GM23338 (cell line): ENCODE data around the gene IFNL1. TPM values are rescaled to one million over a fixed set of nuclear protein-coding genes. Genes with fewer than 3 reads are reported as not detected.

Experiments used
- ATAC-seq: fragments of 200-7000 bp; cut with Tn5 transposase; 3 replicates; pipeline ENCODE4 v1.9.1; 2020
- DNase-seq: peaks from one replicate; pipeline ENCODE4 v3.0.0-alpha.2; 2015; ENCODE audit warnings: low spot score
- H2AFZ ChIP-seq: fragments of 200-600 bp; sonication (generic); 2 replicates; pipeline ENCODE4 v1.8.0; 2016; ENCODE audit warnings: antibody characterized with exemption, mild to moderate bottlenecking, moderate library complexity
- H3F3A ChIP-seq: fragments of 200-600 bp; sonication (generic); replicated peaks from 2 replicates; pipeline ENCODE4 v1.8.0; 2017; ENCODE audit warnings: antibody characterized with exemption, mixed run types, low read depth
- H3K27ac ChIP-seq: fragments of 200-600 bp; sonication (generic); 2 replicates; pipeline ENCODE4 v1.6.1; 2016; ENCODE audit warnings: low read depth
- H3K27me3 ChIP-seq: fragments of 200-600 bp; sonication (generic); 2 replicates; pipeline ENCODE4 v1.8.0; 2016; ENCODE audit warnings: mild to moderate bottlenecking, mixed run types, moderate library complexity; ENCODE audit not compliant: insufficient read depth
- H3K36me3 ChIP-seq: fragments of 200-600 bp; sonication (generic); 2 replicates; pipeline ENCODE4 v1.8.0; 2016; ENCODE audit warnings: mild to moderate bottlenecking; ENCODE audit not compliant: insufficient read depth
- H3K4me1 ChIP-seq: fragments of 200-600 bp; sonication (generic); 2 replicates; pipeline ENCODE4 v1.8.0; 2016; ENCODE audit warnings: mild to moderate bottlenecking, moderate library complexity; ENCODE audit not compliant: insufficient read depth
- H3K4me2 ChIP-seq: fragments of 200-600 bp; sonication (generic); 2 replicates; pipeline ENCODE4 v1.7.1; 2017; ENCODE audit warnings: mixed run types
- H3K4me3 ChIP-seq: fragments of 200-600 bp; sonication (generic); 2 replicates; pipeline ENCODE4 v1.6.1; 2016; ENCODE audit warnings: mixed run types
- H3K79me2 ChIP-seq: fragments of 200-600 bp; sonication (generic); replicated peaks from 2 replicates; pipeline ENCODE4 v1.8.0; 2017; ENCODE audit warnings: mild to moderate bottlenecking; ENCODE audit not compliant: insufficient read depth
- H3K9me2 ChIP-seq: fragments of 200-600 bp; sonication (generic); 2 replicates; pipeline ENCODE4 v1.8.0; 2017; ENCODE audit not compliant: insufficient read depth
- H4K20me1 ChIP-seq: fragments of 200-600 bp; sonication (generic); replicated peaks from 2 replicates; pipeline ENCODE4 v1.8.0; 2017; ENCODE audit warnings: mild to moderate bottlenecking; ENCODE audit not compliant: insufficient read depth
- H3K27ac Mint-ChIP-seq: 2 replicates; pipeline ENCODE4 v1.8.0; 2020; ENCODE audit warnings: inconsistent platforms, mild to moderate bottlenecking, moderate library complexity, mixed read lengths
- H3K27me3 Mint-ChIP-seq: 3 replicates; pipeline ENCODE4 v1.8.0; 2022; ENCODE audit warnings: low read depth, mild to moderate bottlenecking, moderate library complexity, mixed read lengths, inconsistent platforms; ENCODE audit not compliant: insufficient read depth, poor library complexity
- H3K36me3 Mint-ChIP-seq: 3 replicates; pipeline ENCODE4 v1.8.0; 2021; ENCODE audit warnings: low read depth, mild to moderate bottlenecking, inconsistent platforms, moderate library complexity, mixed read lengths
- H3K4me1 Mint-ChIP-seq: 3 replicates; pipeline ENCODE4 v1.8.0; 2020; ENCODE audit warnings: mild to moderate bottlenecking, inconsistent platforms, mixed read lengths
- H3K4me3 Mint-ChIP-seq: 3 replicates; pipeline ENCODE4 v1.8.0; 2021; ENCODE audit warnings: moderate library complexity, mild to moderate bottlenecking, inconsistent platforms, mixed read lengths
- H3K9me3 Mint-ChIP-seq: 3 replicates; pipeline ENCODE4 v1.8.0; 2020; ENCODE audit warnings: moderate library complexity, mild to moderate bottlenecking, inconsistent platforms, mixed read lengths
- ETS1 ChIP-seq: IDR thresholded peaks from 2 replicates; pipeline ENCODE4 v1.6.1; 2016; ENCODE audit warnings: antibody characterized with exemption
- EZH2 ChIP-seq: fragments of 200-600 bp; sonication (generic); IDR thresholded peaks from one replicate; pipeline ENCODE4 v1.8.0; 2017; ENCODE audit warnings: antibody characterized with exemption, mild to moderate bottlenecking, low read depth; ENCODE audit not compliant: unreplicated experiment
- JUNB ChIP-seq: IDR thresholded peaks from one replicate; pipeline ENCODE4 v1.6.1; 2016; ENCODE audit warnings: antibody characterized with exemption; ENCODE audit not compliant: unreplicated experiment
- NANOG ChIP-seq: IDR thresholded peaks from 2 replicates; pipeline ENCODE4 v1.6.1; 2016; ENCODE audit warnings: antibody characterized with exemption, borderline replicate concordance
- STAT1 ChIP-seq: IDR thresholded peaks from one replicate; pipeline ENCODE4 v1.6.1; 2016; ENCODE audit warnings: antibody characterized with exemption; ENCODE audit not compliant: unreplicated experiment
- ZNF114 ChIP-seq: fragments of 250-450 bp; sonication (Bioruptor Pico); IDR thresholded peaks from 2 replicates; pipeline ENCODE4 v1.5.0; 2020; ENCODE audit warnings: mild to moderate bottlenecking, moderate library complexity
- ZNF462 ChIP-seq: fragments of 250-450 bp; sonication (Bioruptor Pico); IDR thresholded peaks from 2 replicates; pipeline ENCODE4 v1.5.0; 2020; ENCODE audit warnings: mild to moderate bottlenecking, moderate library complexity
- polyA plus RNA-seq: library from polyadenylated mRNA; unstranded; fragments of >200 nt; fragmentation: Nextera tagmentation; extraction: Ambion mirVana; gene quantifications from 2 replicates; pipeline ENCODE4 v1.2.1, GENCODE V29; 2016
- total RNA-seq: library from RNA; depleted of rRNA; stranded (reverse); fragments of >200 nt; shearing (Covaris generic); gene quantifications from 2 replicates; pipeline ENCODE4 v1.2.3, GENCODE V29; 2014

Gene IFNL1
- total and polyA plus RNA-seq, 2 experiments from 2014 or later, result not detected

GRCh38 chr19:39318690-39319089 is 22.5 kb downstream of the IFNL1 start:
- Histone ChIP-seq H3K79me2 (peaks cover 5% of the 10 kb centered on the region; the same call in 1 of the 2 replicates), H3K36me3 (no peaks in the 10 kb centered on the region), H4K20me1 (no peaks in the 10 kb centered on the region; the same call in 1 of the 2 replicates), H3K9me2 (no peaks in the 10 kb centered on the region), H3K4me1 (peaks cover 7% of the 10 kb centered on the region), H2AFZ (no peak overlapping the region), H3K27ac (no peak overlapping the region), H3K27me3 (peaks cover 11% of the 10 kb centered on the region; the same call in 1 of the 2 replicates), H3F3A (0 out of 2 replicates have a peak, but pooled peaks cover 2% of the 10 kb centered on the region), H3K4me3 (no peak overlapping the region), H3K4me2 (no peak overlapping the region)
- H3K36me3 Mint-ChIP-seq, result no peaks in the 10 kb centered on the region; the same call in 2 of the 3 replicates
- DNase-seq (no peak), ATAC-seq (no peak)
- TF ChIP-seq NANOG (no peak), ZNF462 (no peak), STAT1 (no peak), ZNF114 (CRISPR knock-in tag) (no peak), EZH2 (no peak), ETS1 (no peak), JUNB (no peak)
- H3K9me3 Mint-ChIP-seq, result peaks cover 4% of the 10 kb centered on the region; the same call in 1 of the 3 replicates
- peaks cover 24% of the 10 kb centered on the region for H3K27me3 Mint-ChIP-seq
- H3K27ac Mint-ChIP-seq, result no peak overlapping the region
- H3K4me1 Mint-ChIP-seq, result peaks cover 11% of the 10 kb centered on the region
- peak overlapping the region; percentile 89 for H3K4me3 Mint-ChIP-seq
